Activated naive CD4-positive, alpha-beta T cell treated with anti-CD3 and anti-CD28 coated beads, Interleukin-2, amount 50 U/mL, for 24 hours (primary cell): ENCODE data around the gene NDST1.

Experiments used
- H3K27ac Mint-ChIP-seq: one replicate; pipeline ENCODE4 v1.8.0; 2021; ENCODE audit warnings: mild to moderate bottlenecking, mixed read lengths
- H3K27me3 Mint-ChIP-seq: one replicate; pipeline ENCODE4 v1.8.0; 2021; ENCODE audit warnings: mixed read lengths
- H3K36me3 Mint-ChIP-seq: one replicate; pipeline ENCODE4 v1.8.0; 2021; ENCODE audit warnings: mixed read lengths
- H3K4me1 Mint-ChIP-seq: one replicate; pipeline ENCODE4 v1.8.0; 2021; ENCODE audit warnings: mixed read lengths
- H3K4me3 Mint-ChIP-seq: one replicate; pipeline ENCODE4 v1.8.0; 2021; ENCODE audit warnings: mild to moderate bottlenecking, mixed read lengths
- H3K9me3 Mint-ChIP-seq: one replicate; pipeline ENCODE4 v1.8.0; 2021; ENCODE audit warnings: mixed read lengths

Gene NDST1

DNA sequence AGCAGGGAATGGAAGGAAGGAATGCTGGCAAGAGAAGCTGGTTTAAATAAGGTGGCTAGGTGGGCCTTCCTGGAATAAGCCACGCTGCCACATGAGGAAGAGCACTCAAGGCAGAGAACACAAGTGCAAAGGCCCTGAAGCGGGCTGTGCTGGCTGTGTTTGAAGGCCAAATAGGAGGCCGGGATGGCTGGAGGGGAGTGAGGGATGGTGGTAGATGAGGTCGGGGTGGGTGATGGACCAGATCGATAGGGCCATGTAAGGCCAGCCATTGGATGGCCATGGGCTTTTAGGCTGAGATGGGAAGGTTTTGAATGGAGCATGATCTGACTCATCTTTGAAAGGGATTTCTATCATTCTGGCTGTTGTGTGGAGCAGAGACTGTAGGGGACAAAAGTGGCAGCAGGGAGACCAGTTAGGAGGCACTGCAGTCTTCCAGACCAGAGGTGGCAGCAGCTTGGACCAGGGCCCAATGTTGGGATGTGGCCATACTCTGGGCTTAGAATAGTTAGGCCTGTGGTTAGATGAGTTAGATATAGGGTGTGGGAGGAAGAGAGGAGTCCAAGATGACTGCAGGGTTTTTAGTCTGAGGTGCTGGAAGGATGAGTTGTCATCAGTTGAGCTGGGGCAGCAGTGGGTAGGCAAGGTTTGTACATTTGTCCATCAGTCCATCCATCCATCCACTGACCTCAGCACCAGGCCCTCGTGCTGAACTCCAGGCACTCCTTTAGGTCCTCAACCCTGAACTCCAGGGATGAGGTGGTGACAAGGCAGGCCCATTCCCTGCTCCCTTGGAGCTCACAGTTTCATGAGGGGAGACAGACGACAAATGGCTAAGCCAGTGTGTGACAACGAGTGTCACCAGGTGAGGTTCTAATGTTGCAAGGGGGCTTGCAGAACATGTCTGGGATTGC, 30.3 kb downstream of the NDST1 start:
- Mint-ChIP-seq H3K4me3 (no peak overlapping the region), H3K36me3 (peaks cover 2% of the 10 kb centered on the region), H3K27me3 (no peaks in the 10 kb centered on the region), H3K4me1 (no peaks in the 10 kb centered on the region), H3K27ac (no peak overlapping the region), H3K9me3 (no peaks in the 10 kb centered on the region)

- Mint-ChIP-seq H3K27me3 (no peaks in the 10 kb centered on the region), H3K36me3 (peaks cover 2% of the 10 kb centered on the region), H3K9me3 (no peaks in the 10 kb centered on the region), H3K4me3 (no peak overlapping the region), H3K4me1 (no peaks in the 10 kb centered on the region), H3K27ac (no peak overlapping the region)
Measured at GRCh38 chr5:150539206-150539605, 31.3 kb downstream of the NDST1 start.

GRCh38 chr5:150540042-150540441, 32.1 kb downstream of the NDST1 start:
- Mint-ChIP-seq H3K9me3 (no peaks in the 10 kb centered on the region), H3K4me3 (no peak overlapping the region), H3K4me1 (no peaks in the 10 kb centered on the region), H3K27me3 (no peaks in the 10 kb centered on the region), H3K36me3 (peaks cover 2% of the 10 kb centered on the region), H3K27ac (no peak overlapping the region)

GRCh38 chr5:150540615-150541396, 32.9 kb downstream of the NDST1 start:
- Mint-ChIP-seq H3K27ac (no peak overlapping the region), H3K36me3 (peaks cover 2% of the 10 kb centered on the region), H3K4me1 (no peaks in the 10 kb centered on the region), H3K27me3 (no peaks in the 10 kb centered on the region), H3K4me3 (no peak overlapping the region), H3K9me3 (no peaks in the 10 kb centered on the region)

GRCh38 chr5:150541397-150541675, 33.4 kb downstream of the NDST1 start:
- H3K4me1 Mint-ChIP-seq = no peaks in the 10 kb centered on the region
- H3K27ac Mint-ChIP-seq = no peak overlapping the region
- H3K4me3 Mint-ChIP-seq = no peak overlapping the region
- peaks cover 2% of the 10 kb centered on the region for H3K36me3 Mint-ChIP-seq
- no peaks in the 10 kb centered on the region for H3K9me3 Mint-ChIP-seq
- H3K27me3 Mint-ChIP-seq = no peaks in the 10 kb centered on the region

- H3K9me3 Mint-ChIP-seq = no peaks in the 10 kb centered on the region
Measured at GRCh38 chr5:150541895-150542294, 34.0 kb downstream of the NDST1 start.

DNA sequence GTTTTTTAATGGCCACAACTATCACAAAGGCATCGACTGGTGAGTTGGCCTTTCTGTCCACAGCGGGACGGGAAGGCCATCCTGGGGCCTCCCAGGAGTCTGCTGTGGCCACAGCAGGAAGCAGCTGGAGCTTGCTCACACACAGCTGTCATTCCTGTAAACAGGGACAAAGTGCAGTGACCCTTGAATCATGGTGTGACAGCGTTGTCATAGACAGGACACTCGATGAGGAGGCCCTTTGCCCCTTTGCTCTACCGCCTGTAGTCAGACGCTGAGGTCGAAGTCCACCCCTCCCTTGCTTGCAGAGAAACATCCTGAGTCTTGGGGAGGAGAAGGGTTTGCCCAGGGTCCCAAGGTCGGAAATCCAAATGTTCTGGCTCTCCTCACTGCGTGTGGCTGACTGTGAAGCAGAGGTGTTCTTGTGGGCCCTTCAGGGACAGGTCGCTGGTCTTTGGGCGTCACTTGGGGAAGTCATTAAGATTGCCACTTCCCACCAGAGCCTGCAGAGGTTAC, 35.1 kb downstream of the NDST1 start:
- Mint-ChIP-seq H3K27ac (no peak overlapping the region), H3K4me3 (no peak overlapping the region), H3K9me3 (no peaks in the 10 kb centered on the region), H3K27me3 (no peaks in the 10 kb centered on the region), H3K36me3 (no peaks in the 10 kb centered on the region), H3K4me1 (no peaks in the 10 kb centered on the region)

More at GRCh38 chr5:150541895-150542294, 34.0 kb downstream of the NDST1 start:
- H3K27ac Mint-ChIP-seq = no peak overlapping the region
- H3K4me3 Mint-ChIP-seq = no peak overlapping the region
- H3K27me3 Mint-ChIP-seq = no peaks in the 10 kb centered on the region
- no peaks in the 10 kb centered on the region for H3K4me1 Mint-ChIP-seq
- peaks cover 2% of the 10 kb centered on the region for H3K36me3 Mint-ChIP-seq

DNA sequence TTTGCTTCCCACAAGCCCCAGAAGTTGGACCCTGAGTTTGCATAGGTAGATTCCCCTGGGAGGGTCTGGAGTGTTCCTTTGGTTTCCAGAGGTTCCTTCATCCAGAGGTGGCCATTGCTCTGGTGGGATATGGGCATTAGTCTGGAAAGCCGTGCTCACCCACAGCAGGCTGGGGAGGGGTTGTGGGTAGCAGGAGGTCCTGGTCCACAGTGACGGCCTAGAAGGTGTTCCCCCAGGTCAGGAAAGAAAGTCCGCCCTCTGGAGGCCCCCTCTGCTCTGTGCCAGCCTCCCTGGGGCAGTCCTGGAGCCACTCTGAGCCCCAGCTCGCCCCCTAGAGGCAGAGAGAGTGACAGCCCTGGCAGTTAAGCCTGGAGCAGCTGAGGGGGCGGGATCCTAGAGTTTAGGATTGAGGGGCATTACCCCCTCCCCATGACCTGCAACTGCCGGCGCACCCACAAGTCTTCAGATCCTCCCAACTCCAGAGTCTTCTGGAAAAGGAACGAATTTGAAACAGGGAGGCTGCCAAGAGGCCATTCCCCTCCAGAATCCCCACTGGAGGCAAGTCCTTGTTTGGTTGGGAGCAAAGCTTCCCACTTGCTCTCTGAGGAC, 36.8 kb downstream of the NDST1 start:
- Mint-ChIP-seq H3K27me3 (no peaks in the 10 kb centered on the region), H3K27ac (no peak overlapping the region), H3K4me3 (no peak overlapping the region), H3K9me3 (no peaks in the 10 kb centered on the region), H3K4me1 (no peaks in the 10 kb centered on the region), H3K36me3 (no peaks in the 10 kb centered on the region)

DNA sequence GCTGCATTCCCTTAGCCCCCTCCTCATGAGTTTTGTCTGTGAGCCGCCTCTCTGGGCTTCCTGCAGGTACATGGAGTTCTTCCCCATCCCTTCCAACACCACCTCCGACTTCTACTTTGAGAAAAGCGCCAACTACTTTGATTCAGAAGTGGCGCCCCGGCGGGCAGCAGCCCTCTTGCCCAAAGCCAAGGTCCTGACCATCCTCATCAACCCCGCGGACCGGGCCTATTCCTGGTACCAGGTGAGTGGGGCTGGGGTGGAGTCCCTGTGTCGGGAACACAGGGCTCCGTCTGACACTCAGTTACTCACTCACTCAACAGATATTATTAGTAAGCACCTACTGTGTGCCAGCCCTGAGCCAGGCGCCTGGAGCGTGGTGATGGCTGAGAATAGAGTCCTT, 37.3 kb downstream of the NDST1 start:
- Mint-ChIP-seq H3K36me3 (no peaks in the 10 kb centered on the region), H3K4me3 (no peak overlapping the region)

DNA sequence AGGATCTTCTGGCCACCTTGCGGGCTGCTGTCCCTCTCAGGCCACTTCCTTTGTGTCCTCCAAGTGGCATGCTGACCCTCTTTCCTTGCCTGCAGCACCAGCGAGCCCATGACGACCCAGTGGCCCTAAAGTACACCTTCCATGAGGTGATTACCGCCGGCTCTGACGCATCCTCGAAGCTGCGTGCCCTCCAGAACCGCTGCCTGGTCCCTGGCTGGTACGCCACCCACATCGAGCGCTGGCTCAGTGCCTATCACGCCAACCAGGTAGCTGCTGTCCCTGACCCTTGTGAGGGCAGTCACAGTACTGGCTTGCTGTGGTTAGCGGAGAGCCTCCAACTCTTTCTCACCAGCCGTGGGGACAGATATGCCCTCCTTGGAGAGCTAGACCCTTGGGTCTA, 40.2 kb downstream of the NDST1 start:
- Mint-ChIP-seq H3K4me1 (no peaks in the 10 kb centered on the region), H3K9me3 (no peaks in the 10 kb centered on the region), H3K27ac (no peak overlapping the region), H3K27me3 (no peaks in the 10 kb centered on the region), H3K4me3 (no peak overlapping the region), H3K36me3 (no peaks in the 10 kb centered on the region)

More for the DNA sequence above, 37.3 kb downstream of the NDST1 start:
- Mint-ChIP-seq H3K9me3 (no peaks in the 10 kb centered on the region), H3K27me3 (no peaks in the 10 kb centered on the region), H3K4me1 (no peaks in the 10 kb centered on the region), H3K27ac (no peak overlapping the region)

GRCh38 chr5:150549735-150550134, 41.8 kb downstream of the NDST1 start:
- Mint-ChIP-seq H3K4me1 (no peaks in the 10 kb centered on the region), H3K27me3 (no peaks in the 10 kb centered on the region), H3K9me3 (no peaks in the 10 kb centered on the region), H3K27ac (no peak overlapping the region), H3K4me3 (no peak overlapping the region), H3K36me3 (no peaks in the 10 kb centered on the region)

DNA sequence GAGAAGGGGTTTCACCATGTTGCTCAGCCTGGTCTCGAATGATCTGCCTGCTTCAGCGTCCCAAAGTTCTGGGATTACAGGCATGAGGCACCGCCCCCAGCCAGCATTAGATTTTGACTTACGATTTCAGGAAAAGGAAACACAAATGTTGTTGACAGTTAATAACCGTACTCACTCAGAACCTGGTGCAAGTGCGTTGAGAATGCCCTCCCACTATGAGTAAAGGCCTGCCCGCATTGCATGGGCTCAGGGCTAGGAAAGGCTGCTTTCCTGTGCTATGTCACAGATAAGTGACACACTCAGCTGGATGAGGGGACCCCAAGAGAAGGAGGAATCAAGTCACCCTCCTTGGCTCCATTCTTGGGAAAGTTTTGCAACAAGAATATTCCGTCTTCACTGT, 42.4 kb downstream of the NDST1 start:
- H3K27me3 Mint-ChIP-seq = no peaks in the 10 kb centered on the region
- H3K27ac Mint-ChIP-seq = no peak overlapping the region
- H3K9me3 Mint-ChIP-seq = no peaks in the 10 kb centered on the region
- H3K4me1 Mint-ChIP-seq = no peaks in the 10 kb centered on the region
- no peaks in the 10 kb centered on the region for H3K36me3 Mint-ChIP-seq
- H3K4me3 Mint-ChIP-seq = no peak overlapping the region

DNA sequence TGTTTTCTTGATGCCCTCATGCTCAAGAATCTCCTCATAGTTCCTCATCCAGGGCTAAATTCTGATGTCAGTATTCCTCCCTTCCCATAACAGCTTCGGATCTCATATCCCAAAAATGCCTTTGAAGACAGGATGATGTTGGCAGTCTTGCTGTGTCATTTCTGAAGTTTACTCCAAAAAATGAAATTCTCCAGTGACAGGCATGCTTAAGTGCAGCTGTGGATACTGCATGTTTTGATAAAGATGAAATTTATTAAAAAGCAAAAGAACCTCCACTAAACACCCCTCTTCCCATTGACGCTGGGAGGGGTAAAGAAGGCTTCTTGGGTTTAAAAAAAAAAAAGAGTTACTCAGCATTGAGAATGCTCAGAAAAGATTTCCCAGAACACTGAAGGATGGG, 43.1 kb downstream of the NDST1 start:
- H3K4me3 Mint-ChIP-seq = no peak overlapping the region
- H3K36me3 Mint-ChIP-seq = no peaks in the 10 kb centered on the region
- H3K27me3 Mint-ChIP-seq = no peaks in the 10 kb centered on the region
- no peaks in the 10 kb centered on the region for H3K9me3 Mint-ChIP-seq
- H3K4me1 Mint-ChIP-seq = no peaks in the 10 kb centered on the region
- H3K27ac Mint-ChIP-seq = no peak overlapping the region

DNA sequence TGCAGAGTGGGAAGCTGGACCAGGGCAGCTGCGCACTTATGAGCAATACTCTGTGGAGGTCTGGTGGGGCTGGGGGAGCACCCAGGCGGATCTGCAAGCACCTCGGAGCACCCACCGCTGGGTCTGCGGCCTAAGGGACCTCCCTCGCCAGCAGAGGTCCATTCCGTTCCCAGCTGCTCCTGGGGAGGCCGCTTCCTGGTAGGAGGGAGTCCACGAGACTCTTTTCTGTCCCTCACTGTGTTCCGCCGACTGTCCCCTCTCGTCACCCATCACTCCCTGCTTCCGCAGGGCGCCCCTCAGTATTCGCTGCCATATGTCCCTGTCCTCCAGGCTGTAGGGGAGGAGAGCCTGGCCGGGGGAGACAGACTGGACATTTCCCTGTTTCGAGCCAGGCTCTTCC, 45.5 kb downstream of the NDST1 start:
- no peaks in the 10 kb centered on the region for H3K9me3 Mint-ChIP-seq

GRCh38 chr5:150553911-150554310, 46.0 kb downstream of the NDST1 start:
- Mint-ChIP-seq H3K9me3 (no peaks in the 10 kb centered on the region), H3K27me3 (no peaks in the 10 kb centered on the region), H3K4me1 (no peaks in the 10 kb centered on the region), H3K4me3 (no peak overlapping the region), H3K27ac (no peak overlapping the region), H3K36me3 (no peaks in the 10 kb centered on the region)

More for the DNA sequence above, 45.5 kb downstream of the NDST1 start:
- no peaks in the 10 kb centered on the region for H3K27me3 Mint-ChIP-seq
- H3K4me1 Mint-ChIP-seq = no peaks in the 10 kb centered on the region
- no peaks in the 10 kb centered on the region for H3K36me3 Mint-ChIP-seq
- H3K27ac Mint-ChIP-seq = no peak overlapping the region
- H3K4me3 Mint-ChIP-seq = no peak overlapping the region

DNA sequence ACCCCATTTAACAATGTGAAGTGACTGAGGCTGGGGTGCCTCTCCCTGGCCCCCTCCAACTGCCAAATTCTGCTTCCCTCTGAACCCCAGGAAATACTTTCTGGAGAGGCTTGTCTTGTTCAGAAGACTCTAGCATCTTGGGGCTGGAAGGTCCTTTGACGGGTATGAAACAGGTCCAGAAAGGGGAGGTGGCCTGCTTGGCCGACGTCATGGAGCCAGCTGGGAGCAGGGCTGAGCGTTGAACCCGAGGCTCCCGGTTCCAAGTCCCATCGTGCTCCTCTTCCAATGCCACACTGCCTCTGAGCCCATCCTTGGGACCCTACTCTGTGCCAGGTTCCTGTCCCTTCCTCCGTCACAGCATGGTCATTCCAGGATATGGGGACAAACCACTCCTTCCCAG, 46.9 kb downstream of the NDST1 start:
- H3K4me3 Mint-ChIP-seq = no peak overlapping the region
- H3K9me3 Mint-ChIP-seq = no peaks in the 10 kb centered on the region
- no peaks in the 10 kb centered on the region for H3K36me3 Mint-ChIP-seq
- H3K4me1 Mint-ChIP-seq = no peaks in the 10 kb centered on the region
- H3K27me3 Mint-ChIP-seq = no peaks in the 10 kb centered on the region
- H3K27ac Mint-ChIP-seq = no peak overlapping the region
